Bronchial smooth muscle cell (primary cell): ENCODE measurements around the gene OGFOD1. TPM values are rescaled to one million over a fixed set of nuclear protein-coding genes. Genes with fewer than 3 reads are reported as not detected.

Experiments used
- total RNA-seq: library from RNA; depleted of rRNA; stranded (reverse); fragments of >200 nt; gene quantifications from 2 replicates; pipeline ENCODE4 v1.2.1, GENCODE V29; 2014

Gene OGFOD1
- 51.5 and 56.7 TPM in 2 replicates for total RNA-seq

GRCh38 chr16:56450986-56451752 is at the start of gene OGFOD1, which contains the start of gene NUDT21:
Gene OGFOD1 (plus strand): TSS chr16:56451554. CDS start chr16:56451613, 59 bp downstream.
Gene NUDT21 (minus strand): TSS chr16:56451332. CDS start chr16:56451202, 130 bp downstream.

GRCh38 chr16:56425439-56425832 is 25.9 kb upstream of the OGFOD1 start, which contains the start of gene AMFR:
Gene AMFR (minus strand): TSS chr16:56425545. CDS start chr16:56425327, 218 bp downstream.

GRCh38 chr16:56519459-56520250 is 68.3 kb downstream of the OGFOD1 start, which contains the start of gene BBS2:
Gene BBS2 (minus strand): TSS chr16:56520024. CDS start chr16:56519862, 162 bp downstream.

Other genes with a start within 250 kb of the OGFOD1 start
- gene AMFR, start 26.0 kb upstream of the OGFOD1 start, total RNA-seq, result 246 and 344 TPM in 2 replicates
- 45.9 and 57.4 TPM in 2 replicates for gene NUDT21, start 222 bp upstream of the OGFOD1 start, total RNA-seq
- 80.1 and 110 TPM in 2 replicates for gene BBS2, start 68.5 kb downstream of the OGFOD1 start, total RNA-seq
- gene MT4, start 113.5 kb downstream of the OGFOD1 start, total RNA-seq, result not detected in 2 replicates
- not detected in 2 replicates for gene MT3, start 138.0 kb downstream of the OGFOD1 start, total RNA-seq
- 36.7 and 117 TPM in 2 replicates for gene MT2A, start 157.0 kb downstream of the OGFOD1 start, total RNA-seq
- 129 and 231 TPM in 2 replicates for gene MT1E, start 174.2 kb downstream of the OGFOD1 start, total RNA-seq
- gene MT1M, start 181.1 kb downstream of the OGFOD1 start, total RNA-seq, result 2.8 and 3.9 TPM in 2 replicates
- 1.4 TPM in 1 of 2 replicates, not detected in the other for gene MT1A, start 187.1 kb downstream of the OGFOD1 start, total RNA-seq
- not detected in 2 replicates for gene MT1B, start 200.3 kb downstream of the OGFOD1 start, total RNA-seq
- not detected in 2 replicates for gene MT1F, start 206.4 kb downstream of the OGFOD1 start, total RNA-seq
- gene MT1G, start 216.5 kb downstream of the OGFOD1 start, total RNA-seq, result not detected in 2 replicates
- not detected in 2 replicates for gene MT1H, start 218.3 kb downstream of the OGFOD1 start, total RNA-seq
- gene MT1X, start 230.9 kb downstream of the OGFOD1 start, total RNA-seq, result 24.3 and 45.7 TPM in 2 replicates